ENCODE measurements around the gene FOXN4.

DNA sequence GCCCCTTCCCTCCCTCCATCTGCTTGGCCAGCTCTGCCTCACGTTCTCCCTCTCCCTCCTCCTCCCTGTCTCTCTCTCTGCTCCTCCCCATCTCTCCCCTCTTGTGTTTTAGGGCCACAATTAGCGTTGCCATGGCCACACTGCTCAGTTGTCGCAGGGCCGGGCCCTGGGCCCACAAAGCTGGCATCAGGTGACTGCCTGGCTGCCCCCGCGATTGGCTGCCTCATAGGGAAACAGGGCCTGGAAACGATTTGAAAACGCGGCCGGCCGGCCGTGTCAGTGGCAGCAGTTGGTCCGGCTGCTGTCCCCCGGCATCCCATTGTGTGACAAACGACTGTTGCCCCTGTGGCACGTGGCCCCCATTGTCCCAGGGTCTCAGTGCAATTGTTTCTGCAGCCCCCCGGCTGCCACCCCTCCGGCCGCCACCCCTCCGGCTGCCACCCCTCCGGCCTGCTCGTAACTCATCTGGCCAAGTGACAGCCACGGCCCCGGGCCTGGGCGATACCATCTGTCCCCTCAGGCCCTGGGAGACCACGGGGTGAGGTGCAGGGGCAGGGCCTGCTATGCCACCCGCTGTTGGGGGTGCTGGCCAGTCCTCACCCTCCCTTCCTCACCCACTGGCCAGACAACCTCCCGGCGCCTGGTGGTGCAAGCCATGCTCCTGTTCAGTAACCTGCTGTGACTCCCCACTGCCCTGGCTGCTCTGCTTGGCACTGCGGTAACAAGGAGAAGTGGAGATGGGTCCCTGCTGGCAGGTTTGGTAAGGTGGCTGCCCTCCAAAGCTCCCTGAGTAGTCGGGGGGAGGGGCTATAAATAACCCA is 17.4 kb downstream of the FOXN4 start:
- TF ChIP-seq, protein P1, sequence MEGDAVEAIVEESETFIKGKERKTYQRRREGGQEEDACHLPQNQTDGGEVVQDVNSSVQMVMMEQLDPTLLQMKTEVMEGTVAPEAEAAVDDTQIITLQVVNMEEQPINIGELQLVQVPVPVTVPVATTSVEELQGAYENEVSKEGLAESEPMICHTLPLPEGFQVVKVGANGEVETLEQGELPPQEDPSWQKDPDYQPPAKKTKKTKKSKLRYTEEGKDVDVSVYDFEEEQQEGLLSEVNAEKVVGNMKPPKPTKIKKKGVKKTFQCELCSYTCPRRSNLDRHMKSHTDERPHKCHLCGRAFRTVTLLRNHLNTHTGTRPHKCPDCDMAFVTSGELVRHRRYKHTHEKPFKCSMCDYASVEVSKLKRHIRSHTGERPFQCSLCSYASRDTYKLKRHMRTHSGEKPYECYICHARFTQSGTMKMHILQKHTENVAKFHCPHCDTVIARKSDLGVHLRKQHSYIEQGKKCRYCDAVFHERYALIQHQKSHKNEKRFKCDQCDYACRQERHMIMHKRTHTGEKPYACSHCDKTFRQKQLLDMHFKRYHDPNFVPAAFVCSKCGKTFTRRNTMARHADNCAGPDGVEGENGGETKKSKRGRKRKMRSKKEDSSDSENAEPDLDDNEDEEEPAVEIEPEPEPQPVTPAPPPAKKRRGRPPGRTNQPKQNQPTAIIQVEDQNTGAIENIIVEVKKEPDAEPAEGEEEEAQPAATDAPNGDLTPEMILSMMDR (IDR thresholded peaks at IDR 0.05; ENCODE audit: low read length): no peak
- TF ChIP-seq EZH2 (IDR thresholded peaks at IDR 0.05; ENCODE audit: borderline replicate concordance, low read length): no peak

Data from OCI-LY1 (cell line).